KOPT-K1 (cell line): ENCODE measurements around the gene MEF2D.

ENCODE experiments used
- H3K27ac ChIP-seq: fragments of 200-600 bp; sonication (generic); 2 replicates; pipeline ENCODE4 v1.5.1; 2016; ENCODE audit warnings: antibody characterized with exemption, mild to moderate bottlenecking, low read depth, low read length; ENCODE audit not compliant: poor library complexity, severe bottlenecking
- H3K36me3 ChIP-seq: fragments of 200-600 bp; sonication (generic); 2 replicates; pipeline ENCODE4 v1.5.1; 2017; ENCODE audit warnings: antibody characterized with exemption, mild to moderate bottlenecking, low read length, moderate library complexity; ENCODE audit not compliant: insufficient read depth
- H3K9me3 ChIP-seq: fragments of 200-600 bp; sonication (generic); 2 replicates; pipeline ENCODE4 v1.5.1; 2017; ENCODE audit warnings: antibody characterized with exemption, low read length, mild to moderate bottlenecking; ENCODE audit not compliant: insufficient read depth, poor library complexity, severe bottlenecking

Gene MEF2D

DNA sequence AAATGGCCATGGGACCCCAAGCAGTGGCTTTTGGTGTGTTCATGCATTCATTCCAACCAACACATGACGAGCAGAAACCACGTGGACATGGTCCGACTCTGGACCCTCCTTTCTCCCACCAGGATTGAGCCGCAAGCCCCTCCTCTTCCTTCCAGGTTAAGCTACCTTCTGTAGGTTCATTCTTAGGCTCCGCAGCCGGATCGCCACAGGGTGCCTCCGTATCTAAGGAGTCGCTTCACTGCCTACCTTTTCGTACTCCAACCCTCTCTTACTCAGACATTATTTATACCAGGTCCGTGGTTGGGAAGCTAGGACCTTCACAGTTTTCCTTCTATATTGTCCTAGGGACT, 67.9 kb downstream of the MEF2D start:
- Histone ChIP-seq H3K9me3 (no peaks in the 10 kb centered on the region), H3K27ac (no peak overlapping the region), H3K36me3 (no peaks in the 10 kb centered on the region)

DNA sequence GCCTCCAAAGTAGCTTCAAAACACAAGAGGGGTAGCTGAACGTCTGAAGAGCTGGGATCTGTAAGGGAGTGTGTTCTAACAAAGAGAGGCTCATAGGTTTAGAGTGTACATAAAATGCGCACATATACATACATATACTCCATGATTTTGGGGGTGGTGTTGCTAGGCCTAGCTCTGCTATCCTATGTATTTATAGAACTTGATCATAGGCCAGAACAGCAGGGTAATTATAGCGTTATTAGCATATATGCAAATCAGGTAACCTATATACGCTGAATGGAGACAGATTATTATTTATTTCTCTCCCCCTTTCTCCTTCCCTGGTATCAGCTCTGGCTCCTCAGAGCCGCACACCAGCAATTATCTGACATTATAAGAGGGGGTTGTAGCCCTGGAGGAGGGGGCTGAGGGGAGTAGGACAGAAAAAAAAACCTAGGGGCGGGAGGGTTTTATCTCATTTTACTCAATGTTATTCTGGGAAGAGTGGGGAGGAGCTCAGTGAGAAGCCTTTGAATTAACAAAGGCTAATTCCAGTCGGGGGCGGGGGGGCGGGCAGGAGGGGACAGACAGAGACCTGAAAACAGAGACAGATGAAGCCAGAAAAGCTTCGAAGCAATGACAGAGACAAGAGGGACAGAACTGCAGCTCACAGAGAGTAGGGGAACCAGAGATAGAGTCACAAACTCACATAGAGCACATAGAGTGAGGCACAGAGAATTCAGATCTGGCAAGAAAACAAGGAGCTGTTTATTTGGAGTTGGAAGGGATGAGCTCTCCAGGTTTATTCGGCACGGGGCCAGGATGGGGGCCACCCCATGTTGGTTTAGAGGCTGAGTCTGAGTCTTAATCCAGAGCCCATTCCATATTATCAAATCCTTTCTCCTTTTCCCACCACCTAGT, 68.6 kb downstream of the MEF2D start:
- H3K9me3 ChIP-seq, result no peaks in the 10 kb centered on the region
- H3K27ac ChIP-seq, result no peak overlapping the region
- H3K36me3 ChIP-seq, result no peaks in the 10 kb centered on the region

DNA sequence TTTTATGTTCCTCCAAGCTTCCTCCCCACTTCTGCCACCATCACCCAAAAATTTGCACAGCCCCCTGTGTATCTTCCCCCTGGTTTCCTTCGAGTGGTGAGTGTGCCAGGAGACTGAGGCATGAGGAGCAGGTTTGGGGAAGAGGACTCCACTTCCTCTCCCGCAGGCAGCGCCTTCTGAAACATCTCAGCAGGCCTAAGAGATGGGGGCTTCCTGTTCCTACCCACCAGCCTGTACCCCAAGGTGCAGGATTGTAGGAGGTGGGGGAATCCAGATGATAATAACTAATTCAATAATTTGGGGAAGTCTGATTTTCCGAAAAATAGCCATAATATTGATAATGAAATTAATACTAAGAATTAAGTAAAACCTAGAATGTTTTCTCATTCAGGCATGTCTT, 69.2 kb downstream of the MEF2D start:
- Histone ChIP-seq H3K36me3 (no peaks in the 10 kb centered on the region), H3K27ac (no peak overlapping the region), H3K9me3 (no peaks in the 10 kb centered on the region)

DNA sequence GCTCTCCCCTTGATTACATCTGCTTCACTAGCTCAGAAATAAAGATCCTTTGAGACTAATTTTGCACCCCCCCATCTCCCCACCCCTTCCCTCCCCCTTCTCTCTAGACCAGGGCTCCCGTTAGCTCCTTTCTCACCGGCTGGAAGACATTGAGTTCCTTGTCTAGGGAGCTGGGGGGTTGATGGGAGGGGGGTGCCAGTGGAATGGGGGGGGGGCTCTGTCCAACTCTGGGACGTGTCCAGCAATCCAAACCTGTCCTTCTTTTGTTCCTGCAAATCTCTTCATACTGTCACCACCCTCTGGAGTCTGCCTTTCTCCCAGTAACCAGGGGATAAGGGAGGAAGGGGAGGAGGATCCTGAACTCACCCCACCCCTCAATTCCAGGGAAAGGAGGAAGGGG, 69.7 kb downstream of the MEF2D start:
- no peaks in the 10 kb centered on the region for H3K9me3 ChIP-seq
- no peak overlapping the region for H3K27ac ChIP-seq
- H3K36me3 ChIP-seq, result no peaks in the 10 kb centered on the region

DNA sequence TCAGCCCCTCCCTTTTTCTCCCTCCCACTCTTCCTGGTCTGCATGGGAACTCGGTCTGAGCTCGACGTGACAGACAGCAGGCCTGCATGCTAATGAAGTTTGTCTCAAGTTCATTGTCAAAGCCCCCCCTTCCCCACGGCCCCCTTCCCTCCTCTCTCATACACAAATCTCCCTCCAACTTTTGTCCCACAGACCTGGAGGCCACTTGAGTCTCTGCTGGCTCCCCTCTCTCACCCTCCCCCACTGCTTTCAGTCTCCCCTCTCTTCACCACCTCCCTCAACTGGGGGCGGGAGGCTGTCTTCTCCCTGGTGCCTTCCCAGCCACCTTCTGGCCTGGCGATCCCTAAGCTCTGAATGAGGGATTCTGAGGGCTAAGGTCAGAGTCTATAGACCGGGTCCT, 70.3 kb downstream of the MEF2D start:
- Histone ChIP-seq H3K36me3 (no peaks in the 10 kb centered on the region), H3K27ac (no peak overlapping the region), H3K9me3 (no peaks in the 10 kb centered on the region)

DNA sequence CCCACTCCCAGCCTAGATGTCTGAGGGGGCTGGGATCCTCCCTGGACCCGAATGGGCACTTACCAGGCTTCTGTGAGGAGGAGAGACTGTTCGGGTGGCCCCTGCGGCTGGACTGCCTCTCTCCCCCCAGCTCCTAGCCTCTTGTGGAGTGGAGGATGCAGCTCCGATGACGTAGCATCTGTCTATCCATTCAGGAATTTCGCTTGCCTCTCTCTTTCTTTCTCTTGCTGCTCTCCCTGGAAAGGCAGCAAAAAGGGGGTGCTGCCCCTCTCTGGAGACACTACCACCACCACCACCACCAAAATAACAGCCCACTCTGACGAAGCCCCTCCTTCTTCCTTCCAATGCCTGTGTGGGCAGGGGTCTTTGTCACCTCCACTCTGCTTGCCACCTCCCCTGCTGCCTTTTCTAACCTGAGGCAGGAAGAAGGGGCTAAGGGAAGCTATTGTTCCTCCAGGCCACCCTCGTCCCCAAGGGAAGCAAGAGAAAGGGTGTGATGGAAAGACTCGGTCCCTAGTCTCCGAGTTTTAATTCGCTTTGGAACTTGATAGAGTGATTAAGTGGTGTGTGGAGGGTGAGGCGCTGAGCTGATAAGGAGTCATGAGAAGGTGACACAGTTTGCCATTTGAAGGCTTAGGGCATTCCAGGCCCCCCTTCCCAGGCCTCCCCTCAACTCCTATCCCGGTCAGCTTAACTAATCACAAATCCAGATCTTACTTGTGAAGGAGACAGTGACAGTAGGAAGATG, 71.1 kb downstream of the MEF2D start:
- Histone ChIP-seq H3K9me3 (no peaks in the 10 kb centered on the region), H3K27ac (no peak overlapping the region), H3K36me3 (no peaks in the 10 kb centered on the region)

DNA sequence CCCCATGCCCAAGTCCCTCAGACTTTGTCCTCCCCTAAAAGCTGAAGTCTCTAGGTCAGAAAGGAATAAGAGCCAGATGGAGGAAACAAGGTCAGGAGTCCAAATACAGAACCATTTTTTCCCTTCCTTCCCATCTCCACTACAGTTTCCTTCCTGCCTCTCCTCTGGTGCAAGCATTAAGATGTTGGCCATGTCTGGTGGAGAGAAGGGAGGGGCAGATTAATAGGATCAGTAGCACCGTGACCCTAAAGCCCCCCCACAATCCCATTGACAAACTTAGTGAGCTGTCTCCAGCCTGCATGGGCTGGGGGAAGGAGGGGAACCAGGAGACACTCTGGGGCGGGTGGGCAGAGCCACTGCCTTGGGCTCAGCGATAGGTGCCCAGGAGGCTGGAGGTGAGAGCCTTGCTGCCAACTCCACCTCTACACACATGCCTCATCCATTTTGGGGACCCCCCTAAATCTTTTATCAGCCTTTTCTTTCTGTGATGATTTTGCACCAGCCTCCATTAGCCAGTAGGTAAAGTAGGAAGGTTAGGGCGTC, 71.8 kb downstream of the MEF2D start:
- Histone ChIP-seq H3K9me3 (no peaks in the 10 kb centered on the region), H3K36me3 (no peaks in the 10 kb centered on the region), H3K27ac (no peak overlapping the region)

DNA sequence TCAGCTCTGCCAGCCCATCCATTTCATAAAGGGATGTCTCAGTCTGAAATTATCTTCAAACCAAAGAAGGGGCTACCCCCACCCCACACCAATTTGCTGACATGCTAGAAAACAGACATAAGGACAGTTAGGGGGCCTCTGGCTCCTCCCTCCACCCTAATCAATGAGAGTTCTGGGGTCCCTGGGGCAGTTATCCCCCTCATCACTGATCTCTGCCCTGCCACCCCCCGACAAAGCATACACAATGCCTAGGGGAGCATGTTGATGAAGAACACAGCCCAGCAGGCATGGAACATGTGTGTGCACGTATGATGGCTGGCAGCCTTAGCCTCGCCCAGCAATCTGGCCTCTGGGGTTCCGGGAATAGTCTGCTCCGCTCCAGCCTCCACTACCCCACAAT, 72.6 kb downstream of the MEF2D start:
- no peaks in the 10 kb centered on the region for H3K9me3 ChIP-seq
- no peak overlapping the region for H3K27ac ChIP-seq
- H3K36me3 ChIP-seq, result no peaks in the 10 kb centered on the region

DNA sequence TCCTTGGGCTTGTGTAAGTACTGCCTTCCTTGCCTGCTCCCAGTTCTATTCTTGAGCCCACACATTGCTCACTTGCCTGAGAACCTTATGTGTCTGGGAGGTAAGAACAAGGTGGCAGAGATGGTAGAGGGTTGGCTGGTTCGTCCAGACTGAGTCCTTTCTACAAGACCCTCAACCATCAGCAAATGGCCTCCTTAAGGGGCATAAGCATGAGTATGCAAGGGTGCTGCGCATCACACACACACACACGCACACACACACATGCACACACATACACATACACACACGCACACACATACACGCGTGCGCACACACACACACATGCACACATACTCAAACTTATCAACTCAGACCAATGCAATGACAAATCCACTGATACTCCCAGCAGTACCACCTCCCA, 74.6 kb downstream of the MEF2D start:
- H3K27ac ChIP-seq, result no peak overlapping the region
- no peaks in the 10 kb centered on the region for H3K36me3 ChIP-seq
- no peaks in the 10 kb centered on the region for H3K9me3 ChIP-seq

DNA sequence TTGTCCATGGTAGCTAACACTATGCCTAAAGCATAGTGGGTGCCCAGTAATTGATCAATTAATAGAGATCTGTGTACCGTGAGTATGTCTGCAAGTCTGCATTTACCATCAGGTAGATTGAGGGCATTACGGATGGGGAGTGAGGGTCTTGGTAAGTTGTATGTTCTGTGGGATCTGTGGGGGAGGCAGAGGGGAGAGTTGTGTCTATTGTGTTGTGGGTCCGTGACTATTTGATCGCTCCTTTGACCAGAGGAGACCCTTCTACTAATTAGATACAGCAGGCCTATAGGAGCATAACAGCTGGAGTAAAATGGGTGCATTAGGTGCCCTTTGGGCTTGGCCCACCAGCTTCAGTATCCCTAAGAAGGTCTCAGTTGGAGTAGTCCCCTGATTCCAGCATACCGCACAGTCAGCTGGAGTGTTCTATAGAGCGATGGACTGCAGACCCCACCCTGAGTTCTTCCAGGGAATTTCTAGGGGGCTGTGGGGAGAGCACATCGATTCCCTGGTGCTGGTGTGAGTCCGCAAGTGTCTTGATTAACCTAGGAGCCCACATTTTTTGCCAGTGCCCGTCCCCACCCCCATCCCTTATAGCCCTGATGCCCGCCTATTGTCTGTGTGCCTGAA, 75.7 kb downstream of the MEF2D start:
- H3K36me3 ChIP-seq, result no peaks in the 10 kb centered on the region
- H3K9me3 ChIP-seq, result no peaks in the 10 kb centered on the region
- no peak overlapping the region for H3K27ac ChIP-seq

DNA sequence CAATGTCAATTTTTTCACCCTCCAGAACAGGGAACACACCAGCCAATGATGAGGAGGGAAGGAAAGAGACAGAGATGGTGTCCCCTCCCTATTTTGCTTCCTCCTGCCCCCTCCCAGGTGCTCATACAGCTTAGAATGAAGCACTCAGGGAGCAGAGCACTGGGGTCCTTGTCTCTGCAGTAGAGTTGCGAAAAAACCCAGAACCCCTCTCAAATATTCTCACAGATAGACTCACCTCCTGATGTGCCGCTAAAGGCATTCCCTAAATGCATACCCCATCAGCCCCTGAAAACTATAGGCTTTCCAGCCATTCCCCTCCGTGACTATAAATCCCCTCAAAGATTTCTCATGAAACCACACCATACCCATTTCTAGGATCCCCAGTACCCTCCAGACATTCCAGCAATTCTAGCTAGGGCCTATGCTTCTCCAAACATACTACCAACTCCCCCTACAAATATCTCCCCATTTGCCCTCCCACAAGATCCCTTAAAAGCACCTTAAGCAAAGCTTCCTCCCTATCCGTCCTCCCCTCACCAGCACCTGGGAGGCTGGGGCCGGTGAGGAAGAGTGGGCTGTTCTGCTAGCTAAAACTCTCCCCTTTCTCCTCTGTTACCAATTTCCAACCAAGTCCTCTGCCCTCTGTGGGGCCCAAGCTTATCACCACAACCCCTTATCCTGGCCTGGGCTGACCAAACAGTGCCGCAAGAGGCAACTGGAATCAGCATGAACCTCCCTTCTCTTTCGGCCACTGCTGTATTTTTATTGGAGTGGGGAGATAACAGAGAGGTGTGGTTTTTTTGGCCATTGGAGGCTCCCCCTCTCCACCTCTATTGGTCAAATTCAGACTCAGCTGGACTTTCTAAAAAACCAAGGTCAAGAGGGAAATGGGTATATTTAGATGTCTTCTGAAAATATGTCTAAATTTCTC, 76.9 kb downstream of the MEF2D start:
- Histone ChIP-seq H3K36me3 (no peaks in the 10 kb centered on the region), H3K9me3 (no peaks in the 10 kb centered on the region), H3K27ac (no peak overlapping the region)

DNA sequence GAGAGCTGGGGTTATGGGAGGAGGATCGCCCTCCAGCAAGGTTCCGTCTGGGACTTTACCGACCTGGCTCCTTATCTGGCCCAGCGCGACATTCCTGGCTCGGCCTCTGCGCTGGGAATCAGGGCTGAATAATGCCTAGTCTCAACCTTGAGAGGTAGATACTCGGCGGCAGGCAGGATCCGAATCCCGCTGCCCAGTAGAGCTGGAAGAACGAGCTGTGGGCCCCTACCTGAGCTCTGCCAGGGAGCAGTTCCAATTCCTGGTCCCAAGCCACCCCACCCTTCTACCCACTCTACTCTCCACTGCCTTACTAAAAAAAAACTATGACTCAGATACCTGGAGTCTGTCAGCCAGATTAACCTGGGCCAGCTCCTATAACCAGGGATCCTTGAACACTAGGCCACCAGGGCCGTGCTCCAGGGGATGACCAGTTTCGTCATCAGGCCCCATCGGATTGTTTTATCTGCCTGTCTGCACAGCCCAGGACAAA, 77.9 kb downstream of the MEF2D start:
- no peaks in the 10 kb centered on the region for H3K36me3 ChIP-seq
- no peaks in the 10 kb centered on the region for H3K9me3 ChIP-seq
- no peak overlapping the region for H3K27ac ChIP-seq

DNA sequence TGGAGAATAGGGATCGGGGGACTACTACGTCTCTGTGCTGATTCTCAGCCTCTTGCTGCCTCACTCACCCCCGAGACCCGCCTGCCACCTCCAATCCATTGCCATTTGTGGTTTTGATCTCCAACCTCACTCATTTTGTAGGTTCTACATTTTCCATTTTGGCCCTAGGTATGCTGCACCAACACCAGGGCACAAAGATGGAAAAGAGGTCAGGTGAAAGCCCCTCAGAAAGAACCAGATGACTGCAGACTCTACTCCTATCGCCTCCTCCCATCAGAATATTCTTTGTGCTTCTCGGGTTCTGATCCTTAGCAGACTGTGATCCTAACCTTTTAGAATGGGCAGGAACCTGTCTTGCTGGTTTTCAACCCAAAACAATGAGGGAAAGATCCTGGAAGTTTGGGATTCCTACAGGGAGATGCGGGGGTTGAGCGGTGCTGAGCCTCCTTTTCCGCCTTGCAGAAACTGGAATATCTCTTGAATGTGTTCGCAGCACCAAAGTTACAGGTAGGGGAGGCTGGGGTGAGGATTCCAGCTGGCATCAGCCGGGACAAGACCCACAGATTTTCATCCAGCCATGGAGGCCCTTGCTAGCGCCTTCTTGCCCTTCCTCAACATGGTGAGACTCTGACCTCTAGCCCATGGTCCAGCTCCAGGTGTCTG, 78.5 kb downstream of the MEF2D start:
- no peak overlapping the region for H3K27ac ChIP-seq
- H3K36me3 ChIP-seq, result no peaks in the 10 kb centered on the region
- no peaks in the 10 kb centered on the region for H3K9me3 ChIP-seq
